ENCODE data around the gene C1QTNF4. TPM values are rescaled to one million over a fixed set of nuclear protein-coding genes. Genes with fewer than 3 reads are reported as not detected.
"Not testable (repeated sequence)": the region's sequence is repeated elsewhere in the genome, so short reads cannot be mapped to it uniquely, and the experiment has no call there.

Gene C1QTNF4
- total RNA-seq, 2 donors from 2014 or later, result 0.86 TPM; not detected in 1

- Histone ChIP-seq H3K9me3 (no peaks in the 10 kb centered on the region), H3K36me3 (peaks cover 32% of the 10 kb centered on the region), H3K4me3 (no peak overlapping the region), H3K27ac (no peak overlapping the region), H3K4me1 (peaks cover 0 to 31% of the 10 kb centered on the region in 2 donors), H3K27me3 (no peaks in the 10 kb centered on the region)
- no peak for DNase-seq (ENCODE audit: low spot score)
- TF ChIP-seq, protein P1, sequence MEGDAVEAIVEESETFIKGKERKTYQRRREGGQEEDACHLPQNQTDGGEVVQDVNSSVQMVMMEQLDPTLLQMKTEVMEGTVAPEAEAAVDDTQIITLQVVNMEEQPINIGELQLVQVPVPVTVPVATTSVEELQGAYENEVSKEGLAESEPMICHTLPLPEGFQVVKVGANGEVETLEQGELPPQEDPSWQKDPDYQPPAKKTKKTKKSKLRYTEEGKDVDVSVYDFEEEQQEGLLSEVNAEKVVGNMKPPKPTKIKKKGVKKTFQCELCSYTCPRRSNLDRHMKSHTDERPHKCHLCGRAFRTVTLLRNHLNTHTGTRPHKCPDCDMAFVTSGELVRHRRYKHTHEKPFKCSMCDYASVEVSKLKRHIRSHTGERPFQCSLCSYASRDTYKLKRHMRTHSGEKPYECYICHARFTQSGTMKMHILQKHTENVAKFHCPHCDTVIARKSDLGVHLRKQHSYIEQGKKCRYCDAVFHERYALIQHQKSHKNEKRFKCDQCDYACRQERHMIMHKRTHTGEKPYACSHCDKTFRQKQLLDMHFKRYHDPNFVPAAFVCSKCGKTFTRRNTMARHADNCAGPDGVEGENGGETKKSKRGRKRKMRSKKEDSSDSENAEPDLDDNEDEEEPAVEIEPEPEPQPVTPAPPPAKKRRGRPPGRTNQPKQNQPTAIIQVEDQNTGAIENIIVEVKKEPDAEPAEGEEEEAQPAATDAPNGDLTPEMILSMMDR (IDR thresholded peaks at IDR 0.05), result no peak
Observed at GRCh38 chr11:47570651-47571356, 23.4 kb downstream of the C1QTNF4 start.

GRCh38 chr11:47569646-47570045, 24.6 kb downstream of the C1QTNF4 start:
- Histone ChIP-seq H3K9me3 (no peaks in the 10 kb centered on the region), H3K4me3 (no peak overlapping the region), H3K4me1 (peaks cover 0 to 38% of the 10 kb centered on the region in 2 donors), H3K27me3 (no peaks in the 10 kb centered on the region), H3K36me3 (peaks cover 20% of the 10 kb centered on the region), H3K27ac (no peak overlapping the region)
- no peak for DNase-seq (ENCODE audit: low spot score)
- TF ChIP-seq, protein P1 (IDR thresholded peaks at IDR 0.05), result no peak

DNA sequence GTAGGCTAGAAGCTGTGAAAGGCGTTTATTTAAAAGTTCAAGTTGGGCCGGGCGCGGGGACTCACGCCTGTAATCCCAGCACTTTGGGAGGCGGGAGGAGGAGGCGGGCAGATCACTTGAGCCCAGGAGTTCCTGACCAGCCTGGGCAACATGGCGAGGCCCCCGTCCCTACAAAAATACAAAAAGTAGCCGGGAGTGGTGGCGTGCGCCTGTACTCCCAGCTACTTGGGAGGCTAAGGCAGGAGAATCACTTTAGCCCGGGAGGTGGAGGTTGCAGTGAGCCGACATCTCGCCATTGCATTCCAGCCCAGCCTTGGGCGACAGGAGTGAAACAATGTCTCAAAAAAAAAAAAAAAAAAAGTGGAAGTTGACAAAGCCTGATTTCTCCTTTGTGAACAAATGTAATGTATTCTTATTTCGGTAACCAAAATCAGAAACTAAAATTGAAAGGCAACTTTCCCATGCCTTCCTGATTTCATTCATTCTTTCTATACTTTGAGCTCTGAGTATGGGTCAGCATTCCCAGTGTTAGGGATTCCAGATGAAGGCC, 28.0 kb downstream of the C1QTNF4 start:
- Histone ChIP-seq H3K4me3 (peak overlapping the region; percentile 79 to 80), H3K9me3 (no peaks in the 10 kb centered on the region), H3K4me1 (peaks cover 0 to 14% of the 10 kb centered on the region in 2 donors), H3K27ac (peak overlapping the region; percentile 49 to 82), H3K36me3 (no peaks in the 10 kb centered on the region), H3K27me3 (no peaks in the 10 kb centered on the region)
- no peak for DNase-seq (ENCODE audit: low spot score)
- TF ChIP-seq, protein P1 (IDR thresholded peaks at IDR 0.05), result no peak

DNA sequence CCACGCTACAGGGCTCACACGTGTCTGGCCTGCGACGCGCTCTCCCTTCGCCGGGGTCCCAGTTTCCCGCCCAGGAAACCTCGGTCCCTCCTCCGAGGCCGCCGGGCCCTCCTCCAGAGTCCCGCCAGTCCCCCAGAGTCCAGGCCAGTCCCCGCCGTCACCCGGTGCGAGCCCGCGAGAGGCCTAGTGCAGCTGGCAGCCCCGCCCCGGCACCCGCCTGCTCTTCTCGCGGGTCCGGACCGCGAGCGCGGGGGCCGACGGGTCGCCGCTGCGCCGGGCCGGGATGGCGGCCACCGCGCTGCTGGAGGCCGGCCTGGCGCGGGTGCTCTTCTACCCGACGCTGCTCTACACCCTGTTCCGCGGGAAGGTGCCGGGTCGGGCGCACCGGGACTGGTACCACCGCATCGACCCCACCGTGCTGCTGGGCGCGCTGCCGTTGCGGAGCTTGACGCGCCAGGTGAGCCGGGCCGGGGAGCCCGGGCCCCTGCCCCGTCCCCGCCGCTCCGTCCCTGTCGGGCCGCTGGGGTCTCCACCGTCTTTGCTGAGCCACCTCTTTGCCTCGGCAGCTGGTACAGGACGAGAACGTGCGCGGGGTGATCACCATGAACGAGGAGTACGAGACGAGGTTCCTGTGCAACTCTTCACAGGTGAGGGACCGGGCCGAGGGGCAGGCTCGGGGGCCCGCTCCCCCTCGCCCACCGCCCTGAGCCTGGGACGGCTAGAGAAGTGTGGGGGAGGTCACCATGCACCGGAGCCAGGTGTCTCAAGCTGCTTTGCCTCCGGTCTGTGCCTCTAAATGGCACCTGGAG, 28.7 kb downstream of the C1QTNF4 start, which contains the start of gene PTPMT1:
PTPMT1 (plus strand) TSS at position 260 of the 809 bp plus-strand sequence; CDS start at position 284, 24 bp downstream.
- DNase-seq (ENCODE audit: low spot score), result peak; percentile 64
- H3K27ac ChIP-seq, result peak within 1 kb of the TSS; percentile 49 to 82
- TF ChIP-seq, protein P1 (IDR thresholded peaks at IDR 0.05), result no peak

GRCh38 chr11:47564933-47565339, 29.3 kb downstream of the C1QTNF4 start:
- Histone ChIP-seq H3K4me1 (peaks cover 0 to 14% of the 10 kb centered on the region in 2 donors), H3K36me3 (no peaks in the 10 kb centered on the region), H3K27me3 (no peaks in the 10 kb centered on the region), H3K27ac (peak overlapping the region; percentile 49 to 82), H3K4me3 (peak overlapping the region; percentile 79 to 80), H3K9me3 (no peaks in the 10 kb centered on the region)
- TF ChIP-seq, protein P1 (IDR thresholded peaks at IDR 0.05), result no peak
- DNase-seq (ENCODE audit: low spot score), result no peak

More for the DNA sequence above, 28.7 kb downstream of the C1QTNF4 start, which contains the start of gene PTPMT1:
- H3K27me3 ChIP-seq, result no peaks in the 10 kb centered on the region
- H3K36me3 ChIP-seq, result no peaks in the 10 kb centered on the region
- no peaks in the 10 kb centered on the region for H3K9me3 ChIP-seq
- H3K4me3 ChIP-seq, result peak within 1 kb of the TSS; percentile 79 to 80
- peaks cover 0 to 14% of the 10 kb centered on the region in 2 donors for H3K4me1 ChIP-seq

DNA sequence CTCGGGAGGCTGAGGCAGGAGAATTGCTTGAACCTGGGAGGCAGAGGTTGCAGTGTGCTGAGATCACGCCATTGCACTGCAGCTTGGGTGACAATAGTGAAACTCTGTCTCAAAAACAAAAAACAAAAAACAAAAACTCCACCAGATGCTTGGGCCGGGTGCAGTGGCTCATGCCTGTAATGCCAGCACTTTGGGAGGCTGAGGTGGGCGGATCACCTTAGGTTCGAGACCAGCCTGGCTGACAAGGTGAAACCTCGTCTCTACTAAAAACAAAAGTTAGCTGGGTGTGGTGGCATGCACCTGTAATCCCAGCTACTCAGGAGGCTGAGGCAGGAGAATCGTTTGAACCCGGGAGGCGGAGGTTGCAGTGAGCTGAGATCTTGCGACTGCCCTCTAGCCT, 29.8 kb downstream of the C1QTNF4 start:
- H3K27me3 ChIP-seq; DNase-seq (ENCODE audit: low spot score); H3K27ac ChIP-seq; H3K9me3 ChIP-seq; H3K36me3 ChIP-seq; H3K4me3 ChIP-seq: not testable (repeated sequence)
- H3K4me1 ChIP-seq, result peaks cover 0 to 14% of the 10 kb centered on the region in 2 donors

- H3K36me3 ChIP-seq; H3K9me3 ChIP-seq; H3K27ac ChIP-seq; H3K27me3 ChIP-seq; DNase-seq (ENCODE audit: low spot score); H3K4me3 ChIP-seq: not testable (repeated sequence)
- H3K4me1 ChIP-seq, result peaks cover 0 to 14% of the 10 kb centered on the region in 2 donors
Observed at GRCh38 chr11:47562393-47562792, 31.8 kb downstream of the C1QTNF4 start.

All from right atrium auricular region (tissue), 2 donors.